RKO (cell line): ENCODE measurements around the gene LRRC7.
"Not testable (repeated sequence)": the region's sequence is repeated elsewhere in the genome, so short reads cannot be mapped to it uniquely, and the experiment has no call there.

Experiments used
- DNase-seq: peaks from one replicate; pipeline ENCODE4 v3.0.0-alpha.2; 2016; ENCODE audit warnings: low spot score

LRRC7 gene

DNA sequence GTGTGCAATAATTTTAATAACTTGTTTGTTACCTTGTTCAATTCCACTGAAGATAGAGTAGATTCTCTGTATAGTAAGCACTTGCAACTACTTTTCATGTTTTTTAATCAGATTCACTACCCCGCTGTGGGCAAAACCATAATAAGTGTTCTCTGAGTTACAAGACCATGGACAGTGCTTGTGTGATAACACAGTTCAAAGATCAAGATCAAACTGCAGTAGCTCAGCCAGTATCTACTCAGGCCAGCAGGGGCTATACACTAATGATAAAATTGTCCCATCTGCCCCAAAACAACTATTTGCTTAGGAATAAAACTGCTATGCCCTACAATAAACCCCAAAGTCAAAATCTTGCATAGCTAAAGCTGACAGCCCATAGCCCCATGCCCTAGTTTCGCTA is 129.6 kb downstream of the LRRC7 start:
- no peak for DNase-seq

DNA sequence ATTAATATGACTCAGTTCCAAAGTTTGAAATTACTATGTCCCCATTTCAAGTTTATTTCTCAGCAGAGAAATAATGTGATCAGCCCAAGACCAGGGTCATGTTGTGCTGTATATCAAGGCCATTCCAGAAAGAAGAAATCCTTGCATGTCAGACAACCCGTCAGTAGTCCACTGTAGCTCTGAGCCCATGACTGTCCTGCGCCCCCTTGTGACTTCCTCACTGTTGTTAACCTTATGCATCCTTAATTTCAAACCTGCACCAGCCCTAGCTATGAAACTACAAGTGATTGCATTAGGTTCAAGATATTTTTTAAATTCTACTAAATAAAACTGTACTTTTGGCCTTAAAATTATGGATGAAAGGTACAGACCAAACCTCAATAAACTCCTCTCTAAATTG is 133.0 kb downstream of the LRRC7 start:
- peak; percentile 22 for DNase-seq

DNA sequence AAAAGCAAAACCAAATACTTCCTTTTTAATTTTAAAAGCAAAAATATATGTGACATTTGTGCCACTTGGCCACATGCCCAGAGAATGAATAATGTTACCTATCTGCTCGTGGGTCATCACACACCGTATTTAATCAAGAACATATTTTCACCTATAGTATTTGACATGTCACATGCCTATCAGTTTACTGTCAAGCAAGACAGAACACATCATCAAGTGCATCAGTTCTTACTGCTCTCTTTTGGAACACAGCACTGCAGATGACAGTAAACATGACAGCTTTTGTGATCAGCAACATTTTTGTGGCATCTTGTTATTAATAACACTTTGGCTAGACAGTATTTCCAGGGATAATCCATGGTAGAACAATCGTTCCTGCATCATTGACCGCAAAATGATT is 134.4 kb downstream of the LRRC7 start:
- no peak for DNase-seq

DNA sequence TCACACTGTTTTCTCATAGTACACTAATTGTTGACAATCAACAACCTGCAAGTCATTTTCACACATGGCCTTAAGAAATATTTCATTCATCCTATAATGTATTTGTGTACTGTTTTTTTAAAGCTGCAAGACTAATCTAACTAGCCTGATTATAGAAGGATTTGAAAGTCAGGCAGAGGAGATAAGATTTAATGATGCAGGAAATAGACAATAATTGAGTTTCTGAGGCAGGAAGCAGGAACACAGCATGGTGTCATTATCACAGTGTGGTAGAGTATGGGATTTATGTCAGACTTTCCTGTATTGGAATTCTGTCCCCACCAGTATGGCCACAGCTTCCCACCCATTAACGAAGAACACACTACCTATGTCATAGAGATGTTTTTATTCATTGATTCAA is 138.8 kb downstream of the LRRC7 start:
- no peak for DNase-seq

DNA sequence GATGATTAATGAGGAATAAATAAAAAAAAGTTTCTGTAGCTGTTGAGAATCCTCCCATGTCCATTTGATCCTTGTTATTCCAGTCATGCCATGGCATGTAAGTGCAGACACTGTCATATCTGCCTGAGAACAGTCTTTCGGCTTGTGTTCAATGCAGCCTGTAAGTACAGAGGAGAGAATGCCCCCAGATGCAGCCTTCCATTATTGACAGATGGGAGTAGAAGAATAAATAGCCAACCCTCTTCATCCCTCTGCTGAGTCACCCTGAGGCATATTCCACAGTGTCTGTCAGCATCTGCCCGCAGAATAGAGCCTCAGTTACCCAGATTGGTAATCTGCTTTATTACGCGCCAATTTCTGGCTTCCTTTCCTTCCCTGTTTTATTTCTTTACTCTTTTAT is 139.4 kb downstream of the LRRC7 start:
- DNase-seq: no peak

DNA sequence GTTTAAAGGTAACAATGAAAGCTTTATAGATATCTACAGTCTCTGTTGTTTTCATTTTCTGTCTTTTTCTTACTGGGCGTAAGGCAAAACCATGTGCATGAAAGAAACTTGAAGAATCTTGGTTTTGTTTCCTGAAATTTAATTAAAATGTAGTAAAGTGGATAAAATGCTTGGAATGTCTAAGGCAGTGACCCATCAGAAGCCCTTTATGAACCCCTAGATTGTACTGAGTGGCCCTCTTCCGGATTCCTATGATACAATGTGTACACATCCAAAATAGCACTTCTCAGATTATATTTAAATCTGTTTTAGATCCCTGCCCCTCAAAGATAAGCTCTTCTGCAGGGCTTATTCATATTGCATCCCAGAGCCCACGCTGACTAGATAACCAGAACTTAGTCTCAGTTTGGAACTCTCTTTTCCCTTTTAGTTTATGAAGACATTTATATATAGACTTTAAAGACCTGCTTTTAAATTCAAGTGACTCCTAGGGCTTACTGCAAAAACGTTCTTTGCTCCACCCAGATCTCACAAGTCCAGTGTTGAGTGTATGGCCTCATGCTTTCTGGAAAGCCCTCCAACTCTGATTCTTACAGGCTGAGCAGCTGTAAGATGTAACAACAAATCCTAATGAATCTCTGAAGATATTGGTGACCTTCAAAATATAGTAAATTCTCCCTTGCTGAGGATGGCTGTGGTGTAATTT is 142.9 kb downstream of the LRRC7 start:
- DNase-seq: no peak

DNA sequence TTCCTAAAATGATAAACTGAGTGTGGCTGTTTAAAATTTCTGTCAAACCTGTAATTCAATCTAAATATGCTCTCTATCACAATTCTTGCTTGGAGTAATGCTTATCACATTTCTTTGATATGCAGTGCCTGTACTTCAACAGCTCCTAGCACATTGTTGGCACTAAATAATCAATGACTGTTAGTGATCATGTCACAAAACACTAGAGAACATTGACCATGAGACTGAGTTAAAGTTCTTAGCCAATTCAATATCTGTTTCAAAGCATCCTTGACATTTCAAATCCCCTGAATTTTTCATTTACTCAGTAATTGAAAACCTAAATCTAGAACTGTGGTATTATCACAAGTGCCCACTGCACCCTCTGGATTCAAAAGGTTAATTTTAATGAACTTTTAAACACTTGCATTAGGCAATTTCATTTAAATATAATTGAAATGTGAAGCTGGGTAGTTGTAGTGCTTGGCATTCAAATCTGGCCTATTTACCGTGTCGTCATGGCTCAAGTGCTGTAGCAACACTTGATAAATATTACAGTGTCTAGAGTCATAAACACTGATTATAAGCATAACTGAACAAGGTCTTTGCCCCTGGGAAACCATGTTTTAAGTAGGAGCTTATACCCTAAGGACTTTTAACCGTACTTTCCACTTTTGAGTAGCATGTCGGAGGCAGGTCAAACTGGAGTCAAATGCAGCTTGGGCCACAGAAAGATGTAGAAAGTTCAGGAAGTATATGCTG is 143.6 kb downstream of the LRRC7 start:
- no peak for DNase-seq

DNA sequence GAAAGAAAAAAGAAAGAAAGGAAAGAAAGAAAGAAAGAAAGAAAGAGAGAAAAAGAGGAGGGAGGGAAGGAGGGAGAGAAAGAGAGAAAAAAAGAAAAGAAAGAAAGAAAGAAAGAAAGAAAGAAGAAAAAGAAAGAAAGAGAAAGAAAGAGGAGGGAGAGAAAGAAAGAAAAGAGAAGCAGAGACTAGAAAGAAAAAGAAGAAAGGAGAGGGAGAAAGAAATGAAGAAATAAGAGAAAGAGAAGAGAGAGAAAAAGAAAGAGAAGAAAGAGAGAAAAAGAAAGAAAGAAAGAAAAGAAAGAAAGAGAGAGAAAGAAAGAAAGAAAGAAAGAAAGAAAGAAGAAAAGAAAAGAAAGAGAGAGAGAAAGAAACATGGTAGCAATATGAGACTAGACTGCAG is 150.1 kb downstream of the LRRC7 start:
- not testable (repeated sequence) for DNase-seq

DNA sequence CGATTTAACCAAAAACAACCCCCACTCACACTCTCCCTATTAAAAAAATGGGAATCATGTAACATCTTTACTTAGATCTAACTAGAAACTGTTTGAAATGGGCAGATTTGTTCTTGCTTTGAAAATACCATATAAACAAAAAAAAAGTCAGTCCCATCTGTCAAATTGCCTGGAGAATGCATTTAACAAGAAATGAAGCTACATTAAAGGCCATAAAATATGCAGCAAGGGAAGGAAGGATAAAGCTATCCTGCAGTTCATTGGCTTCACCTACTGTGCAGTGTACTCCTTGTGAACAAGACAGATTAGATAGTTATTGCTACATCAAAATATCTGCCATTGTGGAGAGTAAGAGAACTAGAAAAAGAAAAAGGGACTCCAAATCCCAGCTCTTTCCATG is 160.5 kb downstream of the LRRC7 start:
- no peak for DNase-seq

DNA sequence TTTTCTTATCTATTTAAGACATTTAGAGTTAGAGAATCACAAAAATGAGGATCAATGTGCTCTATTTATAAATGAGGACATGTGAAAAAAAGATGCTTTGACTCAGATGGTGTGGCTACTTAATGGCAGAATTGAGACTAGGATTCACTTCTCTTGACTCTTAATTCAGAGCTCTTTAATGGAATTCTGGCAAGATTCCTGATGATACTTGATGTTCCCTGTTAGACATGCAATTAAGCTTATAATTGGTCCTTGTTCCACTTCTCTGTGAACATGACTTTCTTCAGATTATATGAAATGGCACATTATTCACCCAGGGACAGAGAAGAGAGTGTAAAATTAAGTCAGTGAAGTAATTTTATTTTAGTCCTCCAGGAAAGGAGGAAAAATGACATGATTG is 165.3 kb downstream of the LRRC7 start:
- DNase-seq: no peak

DNA sequence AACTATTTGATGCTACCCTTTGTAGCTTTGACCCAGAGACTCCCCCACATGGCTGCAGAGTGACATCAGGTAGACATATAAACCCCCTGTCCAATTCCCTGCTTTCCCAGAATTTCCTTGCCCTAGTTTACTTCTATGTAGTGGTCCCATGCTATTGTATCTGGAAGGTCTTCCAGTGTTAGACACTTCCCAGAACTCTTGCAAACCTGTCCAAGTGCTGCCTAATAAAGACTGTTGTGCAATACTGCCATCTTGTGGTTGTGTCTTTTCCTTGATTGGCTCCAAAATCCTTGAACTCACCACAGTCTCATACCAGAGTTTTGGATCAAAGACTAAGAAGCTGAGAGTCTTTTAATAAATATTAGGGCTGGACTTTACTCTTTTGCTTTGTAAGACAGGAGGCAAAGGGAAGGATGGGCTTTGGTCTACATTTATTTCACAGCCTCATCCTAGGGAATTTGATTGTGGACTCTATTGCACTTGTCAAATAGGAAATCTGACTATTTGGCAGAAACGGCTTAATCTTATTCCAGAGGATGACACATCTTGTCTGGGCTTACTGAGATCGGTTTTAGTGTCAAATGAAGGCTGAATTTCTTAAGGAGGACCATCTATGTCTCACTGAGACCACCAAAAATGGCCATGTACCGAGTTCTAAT is 169.9 kb downstream of the LRRC7 start:
- peak; percentile 69 for DNase-seq

DNA sequence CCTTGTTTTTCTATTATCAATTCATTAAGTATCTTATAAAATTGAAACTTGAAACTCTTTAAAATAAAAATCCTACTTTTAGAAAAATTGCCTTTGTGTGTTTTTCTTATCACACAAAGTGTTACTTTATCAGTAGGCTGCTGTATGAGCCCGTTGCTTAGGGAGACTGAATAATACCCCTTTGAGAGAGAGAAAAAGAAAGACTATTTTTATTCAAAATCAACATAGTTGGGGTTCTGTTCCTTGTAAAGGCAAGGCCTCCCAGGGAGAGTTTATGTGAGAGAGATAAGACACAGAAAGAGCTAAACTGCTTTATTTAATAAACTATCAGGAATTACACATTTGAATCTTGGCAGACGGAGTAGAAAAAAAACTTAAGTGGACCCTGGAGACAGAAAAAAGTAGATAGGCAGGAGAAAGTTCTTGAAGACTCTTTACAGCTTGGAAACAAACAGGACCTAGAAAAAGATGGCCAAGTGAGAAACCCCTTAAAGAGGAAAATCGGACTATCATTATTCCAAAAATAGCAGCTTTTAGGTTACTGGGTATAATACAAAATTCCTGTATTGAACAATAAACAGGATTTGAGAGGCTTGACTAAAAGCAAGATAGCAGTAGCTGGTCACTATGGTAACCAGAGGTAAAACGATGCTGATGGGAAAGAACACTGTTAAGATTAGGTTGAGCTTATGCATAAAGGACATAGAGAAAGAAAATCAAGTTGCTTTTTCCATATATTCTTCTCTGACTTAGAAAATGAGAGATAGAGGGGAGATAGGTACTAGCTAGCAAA is 170.9 kb downstream of the LRRC7 start:
- DNase-seq: no peak

DNA sequence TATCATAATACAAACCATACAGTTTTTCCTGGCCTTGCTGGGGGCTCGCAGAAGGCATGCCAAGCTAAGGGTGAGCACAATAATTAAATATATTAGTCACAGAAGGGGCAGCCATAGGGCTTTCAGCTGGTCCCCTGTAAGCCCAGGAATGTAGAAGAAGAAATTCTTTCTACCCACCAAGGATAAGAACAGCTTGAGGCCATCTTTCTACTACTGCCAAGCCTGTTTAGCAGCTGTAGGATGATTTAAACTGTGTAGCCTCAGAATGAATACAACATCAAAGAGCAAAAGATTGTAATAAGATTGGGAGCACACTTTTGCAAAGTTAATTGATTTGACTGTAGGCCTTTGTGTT is 171.5 kb downstream of the LRRC7 start:
- DNase-seq: no peak

DNA sequence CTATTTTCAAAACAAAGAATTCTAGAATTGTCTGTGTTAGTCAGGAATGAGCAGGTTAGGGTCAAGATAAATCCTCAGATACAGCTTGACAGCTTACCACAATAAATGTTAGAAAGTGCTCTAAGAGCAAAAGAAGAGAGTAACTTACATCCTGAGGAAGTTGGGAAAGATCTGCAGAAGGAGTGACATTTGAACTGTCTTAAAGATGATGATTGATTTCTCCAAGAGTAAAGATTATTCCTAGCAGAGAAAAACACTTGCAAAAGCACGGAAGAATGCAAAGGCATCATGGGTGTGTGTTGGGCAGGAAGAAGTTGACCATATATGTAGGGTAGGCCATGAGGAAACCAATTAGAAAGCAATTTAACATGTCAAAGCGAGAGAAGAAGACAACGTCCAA is 175.4 kb downstream of the LRRC7 start:
- no peak for DNase-seq

DNA sequence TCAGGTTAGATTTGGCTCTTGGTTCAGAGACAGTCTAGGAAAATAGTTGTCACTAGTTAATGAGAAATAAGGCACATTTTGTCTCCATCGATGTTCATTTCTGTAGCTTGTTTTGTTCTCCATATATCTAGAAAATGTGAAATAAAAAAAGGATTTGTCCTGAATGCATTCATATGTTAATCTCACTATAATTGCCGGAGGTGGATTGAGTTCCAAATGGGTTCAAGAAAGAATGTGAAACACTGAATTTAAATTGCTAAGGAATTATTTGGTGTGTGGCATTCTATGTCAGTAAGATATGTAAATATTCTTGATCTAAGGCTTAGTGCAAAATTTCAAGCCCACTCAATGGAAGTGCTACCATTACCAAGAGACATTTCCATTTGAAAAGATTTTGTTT is 176.7 kb downstream of the LRRC7 start:
- DNase-seq: no peak

DNA sequence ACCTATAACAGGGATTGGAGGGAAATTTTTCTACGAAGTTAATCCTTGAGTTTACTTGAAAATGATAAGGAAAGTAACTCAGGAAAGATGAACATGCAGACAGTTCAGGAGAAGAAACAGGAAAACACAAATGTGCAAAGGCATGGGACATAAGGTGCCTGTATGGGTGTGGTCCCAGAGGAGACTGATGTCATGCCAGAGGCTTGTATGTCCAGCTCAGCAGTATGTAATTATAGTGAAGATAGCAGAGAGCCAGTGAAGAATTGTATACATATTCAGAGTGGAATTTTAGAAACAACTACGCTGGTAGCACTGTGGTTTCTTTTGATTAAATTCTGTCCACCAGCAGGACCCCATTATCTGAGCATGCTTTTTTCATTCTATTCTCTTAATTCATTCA is 179.5 kb downstream of the LRRC7 start:
- no peak for DNase-seq

DNA sequence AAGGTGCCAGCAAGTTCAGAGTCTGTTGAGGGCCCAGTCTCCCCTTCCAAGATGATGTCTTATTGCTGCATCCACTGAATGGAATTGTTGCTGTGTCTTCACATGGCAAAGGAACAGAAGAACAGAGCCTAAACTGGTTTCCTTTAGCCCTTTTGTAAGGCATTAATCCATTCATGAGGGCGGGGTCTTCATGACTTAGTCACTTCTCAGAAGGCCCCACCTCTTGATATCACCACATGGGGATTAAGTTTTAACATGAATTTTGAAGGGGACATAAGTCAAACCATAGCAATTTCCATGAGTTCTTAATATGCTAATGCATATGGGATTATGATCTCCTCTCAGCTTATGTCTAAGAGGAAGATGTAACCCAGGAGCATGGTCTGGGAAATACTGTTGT is 182.9 kb downstream of the LRRC7 start:
- DNase-seq: no peak

DNA sequence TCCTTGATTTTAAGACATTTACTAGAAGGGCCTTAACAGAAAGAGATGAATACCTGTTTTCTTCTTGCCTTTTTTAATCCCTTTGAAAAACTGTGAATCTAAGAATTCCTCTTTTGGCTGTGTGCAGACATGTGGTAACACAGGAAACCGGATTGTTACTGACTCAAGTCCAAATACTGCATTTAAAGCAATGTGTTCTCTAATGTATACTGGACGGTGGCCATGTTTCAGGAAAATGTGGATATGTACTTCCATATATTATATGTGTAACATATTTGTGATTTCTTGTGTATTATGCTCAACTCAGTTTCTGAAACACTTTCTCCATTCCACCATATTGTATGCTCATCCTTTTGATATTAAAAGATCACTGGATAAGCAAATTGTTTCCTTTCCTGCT is 185.1 kb downstream of the LRRC7 start:
- DNase-seq: no peak

DNA sequence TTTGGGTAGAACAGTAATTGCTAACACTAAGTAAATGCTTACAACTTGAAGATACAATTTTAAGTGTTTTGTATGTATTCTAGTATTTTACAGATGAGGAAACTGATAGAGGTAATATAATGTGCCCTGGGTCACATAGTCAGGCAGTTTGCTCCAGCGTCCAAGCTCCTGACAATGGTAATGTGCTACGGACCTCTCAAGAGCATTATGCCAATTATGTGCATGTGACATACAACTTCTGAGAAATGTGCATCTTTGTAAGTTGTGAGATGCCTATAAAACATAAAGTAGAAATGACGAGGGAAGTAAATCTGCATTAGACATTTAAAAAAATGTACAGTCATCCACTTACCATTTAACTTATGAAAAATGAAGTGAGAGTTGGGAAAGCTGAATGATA is 186.8 kb downstream of the LRRC7 start:
- no peak for DNase-seq

DNA sequence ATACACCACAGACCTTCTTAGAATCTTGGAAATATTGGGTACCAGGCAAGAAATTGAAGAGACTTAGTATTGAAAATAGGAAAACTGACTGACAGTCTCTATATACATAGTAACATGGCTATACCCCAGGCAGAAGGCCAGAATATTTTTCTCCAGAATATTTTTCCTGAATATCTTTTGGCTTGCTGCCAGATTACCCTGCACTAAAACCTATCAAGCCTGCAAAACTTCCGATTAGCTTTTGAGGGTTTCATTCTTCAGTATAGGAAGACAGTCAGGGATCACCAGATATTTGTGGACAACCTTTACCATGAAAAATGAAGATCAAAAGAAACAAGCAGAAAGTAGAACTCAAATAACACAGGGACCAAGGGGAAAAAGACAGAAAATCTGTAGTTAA is 187.9 kb downstream of the LRRC7 start:
- no peak for DNase-seq

DNA sequence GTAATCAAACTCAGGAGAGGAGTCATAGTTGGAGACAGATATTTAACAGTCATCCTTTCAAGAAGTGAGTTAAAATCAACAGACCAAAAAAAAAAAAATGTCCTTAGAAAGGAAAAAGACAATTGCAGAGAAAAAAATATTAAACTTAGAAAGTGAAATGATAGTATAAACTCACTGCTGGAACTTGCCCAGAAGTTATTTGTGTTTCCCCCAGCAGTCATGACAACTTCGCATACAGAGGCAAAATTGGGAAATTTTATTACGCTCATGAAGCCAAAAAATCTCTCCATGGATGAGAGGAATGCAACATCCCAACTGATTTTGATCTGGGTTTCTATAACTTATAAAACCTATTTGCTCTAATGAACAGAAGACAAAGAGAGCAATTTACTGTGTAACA is 198.2 kb downstream of the LRRC7 start:
- DNase-seq: no peak

DNA sequence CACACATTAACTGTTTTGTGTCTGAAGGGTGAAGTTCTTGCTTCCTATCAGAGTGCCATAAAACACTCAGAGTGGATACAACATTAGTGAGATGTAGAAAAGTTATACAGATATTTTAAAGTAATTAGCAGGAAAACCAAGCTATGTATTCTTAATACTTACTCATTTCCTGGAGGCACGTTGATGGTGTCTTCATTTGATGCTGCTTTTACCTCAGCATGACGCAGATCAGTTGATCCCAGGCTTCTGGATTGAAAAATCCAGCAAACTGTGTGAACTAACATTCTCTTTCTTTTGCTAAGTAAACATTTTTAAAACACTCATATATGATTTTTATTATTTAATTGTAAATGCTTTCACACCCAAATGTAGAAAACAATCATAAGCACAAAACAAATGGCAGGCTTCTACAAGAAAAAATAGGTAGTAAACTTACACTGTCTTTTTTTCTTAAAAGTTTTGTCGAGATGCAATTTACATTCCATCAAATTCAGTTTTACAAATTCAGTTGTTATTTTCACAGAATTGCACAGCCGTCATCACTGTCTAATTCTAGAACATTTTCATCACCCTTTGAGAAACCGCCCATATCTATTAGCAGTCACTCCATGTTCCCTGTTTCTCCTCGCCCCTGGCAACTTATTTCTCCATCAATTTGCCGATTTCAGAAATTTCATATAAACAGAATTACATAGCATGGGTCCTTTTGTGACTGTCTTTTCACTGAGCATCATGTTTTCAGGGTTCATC is 198.9 kb downstream of the LRRC7 start:
- no peak for DNase-seq
